ENCODE results near the gene ST6GALNAC6.

DNA sequence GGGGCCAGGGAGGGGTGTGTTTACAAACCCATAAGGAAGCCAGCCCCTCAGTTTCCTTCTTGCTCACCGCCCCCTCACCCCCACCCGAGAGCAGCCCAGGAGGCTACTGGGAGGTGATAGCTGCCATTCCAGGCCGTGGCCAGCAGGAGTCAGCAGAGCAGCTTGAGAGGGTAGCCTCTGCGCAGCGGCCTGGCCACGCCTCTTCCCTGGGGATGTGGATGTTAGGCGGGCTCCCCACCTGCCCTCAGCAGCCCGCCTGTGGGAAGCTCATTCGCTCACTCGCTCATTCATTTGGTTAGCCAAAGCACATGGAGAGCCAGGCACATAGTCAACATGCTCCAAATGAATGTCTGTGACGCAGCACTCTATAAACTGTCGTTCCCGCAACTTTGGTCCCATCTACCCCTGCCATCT, 44.3 kb upstream of the ST6GALNAC6 start:
- TF ChIP-seq CTCF (IDR thresholded peaks at IDR 0.05) (peak; percentile 61 to 98 (median 92)), POLR2A (IDR thresholded peaks at IDR 0.05) (no peak)
